Transverse colon (tissue), 4 donors: ENCODE measurements around the gene SLC38A7.

Experiments
- POLR2A ChIP-seq: fragments of 450-650 bp; IDR thresholded peaks from one replicate; pipeline ENCODE4 v1.6.1; 2016; ENCODE audit warnings: antibody characterized with exemption, mild to moderate bottlenecking, moderate library complexity
- POLR2AphosphoS5 ChIP-seq, 3 donors: sonication (generic); formaldehyde crosslinking; IDR thresholded peaks; one replicate each; pipeline ENCODE4 v1.6.1; 2016; ENCODE audit warnings: antibody characterized with exemption in 3 of 3
- TF ChIP-seq, protein P1 (sequence below), 5 experiments: fragments of 200-600 bp in 3 of 5; fragments of 450-650 bp in 2 of 5; sonication (generic) in 3 of 5; IDR thresholded peaks; 1 replicate in 2 of 5; 2 replicates in 3 of 5; pipeline ENCODE4 v1.5.1; 2016 to 2017; ENCODE audit warnings: antibody characterized with exemption in 5 of 5, inconsistent platforms in 3 of 5, mild to moderate bottlenecking in 2 of 5, moderate library complexity in 1 of 5

DNA sequence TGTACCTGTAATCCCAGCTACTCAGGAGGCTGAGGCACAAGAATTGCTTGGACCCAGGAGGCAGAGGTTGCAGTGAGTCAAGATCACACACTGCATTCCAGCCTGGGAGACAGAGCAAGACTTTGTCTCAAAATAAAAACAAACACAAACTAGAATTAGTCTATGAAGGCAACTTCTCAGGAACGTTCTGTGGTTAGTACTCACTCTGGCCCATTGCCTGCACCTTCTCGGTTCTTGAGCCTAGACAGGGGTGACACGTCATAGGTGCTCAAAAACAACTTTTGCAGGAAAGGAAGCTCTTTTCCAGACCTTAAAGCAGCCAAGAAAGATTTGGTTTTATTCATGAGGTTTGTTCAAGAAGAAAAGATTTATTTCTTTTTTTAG is 32.6 kb downstream of the SLC38A7 start:
- TF ChIP-seq POLR2A (no peak), POLR2AphosphoS5 (IDR thresholded peaks at IDR 0.05) (no peak)
- TF ChIP-seq, protein P1, sequence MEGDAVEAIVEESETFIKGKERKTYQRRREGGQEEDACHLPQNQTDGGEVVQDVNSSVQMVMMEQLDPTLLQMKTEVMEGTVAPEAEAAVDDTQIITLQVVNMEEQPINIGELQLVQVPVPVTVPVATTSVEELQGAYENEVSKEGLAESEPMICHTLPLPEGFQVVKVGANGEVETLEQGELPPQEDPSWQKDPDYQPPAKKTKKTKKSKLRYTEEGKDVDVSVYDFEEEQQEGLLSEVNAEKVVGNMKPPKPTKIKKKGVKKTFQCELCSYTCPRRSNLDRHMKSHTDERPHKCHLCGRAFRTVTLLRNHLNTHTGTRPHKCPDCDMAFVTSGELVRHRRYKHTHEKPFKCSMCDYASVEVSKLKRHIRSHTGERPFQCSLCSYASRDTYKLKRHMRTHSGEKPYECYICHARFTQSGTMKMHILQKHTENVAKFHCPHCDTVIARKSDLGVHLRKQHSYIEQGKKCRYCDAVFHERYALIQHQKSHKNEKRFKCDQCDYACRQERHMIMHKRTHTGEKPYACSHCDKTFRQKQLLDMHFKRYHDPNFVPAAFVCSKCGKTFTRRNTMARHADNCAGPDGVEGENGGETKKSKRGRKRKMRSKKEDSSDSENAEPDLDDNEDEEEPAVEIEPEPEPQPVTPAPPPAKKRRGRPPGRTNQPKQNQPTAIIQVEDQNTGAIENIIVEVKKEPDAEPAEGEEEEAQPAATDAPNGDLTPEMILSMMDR (IDR thresholded peaks at IDR 0.05) = no peak
